ENCODE measurements around the gene NR4A2. TPM values are rescaled to one million over a fixed set of nuclear protein-coding genes. Genes with fewer than 3 reads are reported as not detected.

NR4A2 gene
- total and polyA plus RNA-seq, 2 donors (not counting 3 experiments of a cell fraction or from before 2014, with no cell fraction given): 1.0 to 1.9 TPM

DNA sequence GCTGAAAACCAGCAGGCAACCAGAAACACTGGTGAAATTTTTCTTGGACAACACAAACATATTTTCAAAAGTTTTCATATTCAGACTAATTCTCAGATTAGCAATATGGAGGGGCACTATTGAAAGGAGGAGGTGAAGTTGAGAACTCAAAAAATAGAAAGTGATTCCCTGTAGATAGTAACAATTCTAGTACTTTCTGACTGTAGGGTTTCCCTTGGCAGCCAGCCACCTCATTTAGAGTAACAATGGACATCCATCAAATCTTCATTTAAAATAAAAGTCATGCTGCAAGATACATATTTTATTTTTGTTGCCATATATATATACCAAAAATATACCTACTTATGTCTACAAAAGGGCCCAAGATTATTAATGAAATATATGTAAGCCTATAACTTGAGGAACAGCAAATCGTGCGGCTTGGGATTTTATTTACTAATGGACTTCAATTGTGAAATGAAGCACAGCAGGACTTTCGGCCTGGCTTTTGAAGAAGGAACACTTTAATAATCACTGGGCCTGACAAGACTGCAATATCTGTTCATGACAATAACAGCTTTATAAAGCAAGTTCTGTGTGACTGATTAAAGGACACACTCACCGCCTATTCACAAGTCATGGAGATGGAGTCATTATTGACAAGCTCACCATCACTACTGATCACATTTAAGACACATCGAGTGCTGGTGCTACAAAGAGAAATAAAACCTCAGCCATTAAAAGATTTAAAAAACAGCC is 6.8 kb upstream of the NR4A2 start:
- Histone ChIP-seq H3K9me3 (replicated peaks; ENCODE audit: control insufficient read depth, insufficient read depth, low read length) (no peaks in the 10 kb centered on the region), H3K4me2 (ENCODE audit: insufficient read depth, low read length) (no peak overlapping the region), H3K4me1 (ENCODE audit: control insufficient read depth, extremely low read depth, insufficient read depth, low read length) (peaks cover 18% of the 10 kb centered on the region), H3K9me1 (replicated peaks; ENCODE audit: control insufficient read depth, extremely low read depth, insufficient read depth, low read length) (no peaks in the 10 kb centered on the region), H2AFZ (ENCODE audit: low read depth, low read length) (no peak overlapping the region), H4K20me1 (replicated peaks; ENCODE audit: control insufficient read depth, extremely low read depth, insufficient read depth, low read length) (no peaks in the 10 kb centered on the region), H3K9ac (replicated peaks; ENCODE audit: extremely low read depth, insufficient read depth, low read length) (no peak overlapping the region), H3K79me2 (ENCODE audit: control insufficient read depth, insufficient read depth, low read length) (no peaks in the 10 kb centered on the region), H3K4me3 (replicated peaks in 1 of 3; ENCODE audit: insufficient read depth in 1 of 3, low read depth in 1 of 3, low read length in 3 of 3) (no peak overlapping the region), H3K27me3 (ENCODE audit: control insufficient read depth in 2 of 2, insufficient read depth in 2 of 2, low read length in 2 of 2) (no peaks in the 10 kb centered on the region), H3K36me3 (ENCODE audit: control insufficient read depth in 2 of 2, extremely low read depth in 1 of 2, insufficient read depth in 2 of 2, low read length in 2 of 2) (no peaks in the 10 kb centered on the region), H3K27ac (ENCODE audit: insufficient read depth, low read depth, low read length) (no peak overlapping the region)
- POLR2A ChIA-PET: no interaction called here
- CTCF ChIA-PET: no interaction called here
- DNase-seq (ENCODE audit: low read depth, low spot score): no peak
- dilution Hi-C loops (cut with MboI; ENCODE audit: extremely low pct_ligation_motif_present, low sequenced_read_pairs): no loop called here
- FAIRE-seq: no peak
- no TSS peak for BruUV-seq (replicated peaks)
- intact Hi-C loops (cut with micrococcal nuclease): loop anchor here (10.0 kb wide), 1 partner anchor 126 kb away; no protein-coding TSS in a partner anchor
- no peak for TF ChIP-seq JUN (IDR thresholded peaks at IDR 0.05; ENCODE audit: borderline replicate concordance, insufficient read depth, insufficient read length, low read depth)
- TF ChIP-seq, protein P1, sequence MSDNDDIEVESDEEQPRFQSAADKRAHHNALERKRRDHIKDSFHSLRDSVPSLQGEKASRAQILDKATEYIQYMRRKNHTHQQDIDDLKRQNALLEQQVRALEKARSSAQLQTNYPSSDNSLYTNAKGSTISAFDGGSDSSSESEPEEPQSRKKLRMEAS (IDR thresholded peaks at IDR 0.05; ENCODE audit: insufficient read depth, insufficient read length): no peak
- no peak for TF ChIP-seq FOS (IDR thresholded peaks at IDR 0.05; ENCODE audit: borderline replicate concordance, insufficient read depth, low read length)
- TF ChIP-seq, protein P2, sequence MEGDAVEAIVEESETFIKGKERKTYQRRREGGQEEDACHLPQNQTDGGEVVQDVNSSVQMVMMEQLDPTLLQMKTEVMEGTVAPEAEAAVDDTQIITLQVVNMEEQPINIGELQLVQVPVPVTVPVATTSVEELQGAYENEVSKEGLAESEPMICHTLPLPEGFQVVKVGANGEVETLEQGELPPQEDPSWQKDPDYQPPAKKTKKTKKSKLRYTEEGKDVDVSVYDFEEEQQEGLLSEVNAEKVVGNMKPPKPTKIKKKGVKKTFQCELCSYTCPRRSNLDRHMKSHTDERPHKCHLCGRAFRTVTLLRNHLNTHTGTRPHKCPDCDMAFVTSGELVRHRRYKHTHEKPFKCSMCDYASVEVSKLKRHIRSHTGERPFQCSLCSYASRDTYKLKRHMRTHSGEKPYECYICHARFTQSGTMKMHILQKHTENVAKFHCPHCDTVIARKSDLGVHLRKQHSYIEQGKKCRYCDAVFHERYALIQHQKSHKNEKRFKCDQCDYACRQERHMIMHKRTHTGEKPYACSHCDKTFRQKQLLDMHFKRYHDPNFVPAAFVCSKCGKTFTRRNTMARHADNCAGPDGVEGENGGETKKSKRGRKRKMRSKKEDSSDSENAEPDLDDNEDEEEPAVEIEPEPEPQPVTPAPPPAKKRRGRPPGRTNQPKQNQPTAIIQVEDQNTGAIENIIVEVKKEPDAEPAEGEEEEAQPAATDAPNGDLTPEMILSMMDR (IDR thresholded peaks at IDR 0.05; ENCODE audit: extremely low read depth in 1 of 2, insufficient read depth in 1 of 2, low read depth in 1 of 2, low read length in 2 of 2): no peak
- no peak for TF ChIP-seq MYC (IDR thresholded peaks at IDR 0.05; ENCODE audit: low read depth, low read length)
- TF ChIP-seq POLR2A (IDR thresholded peaks at IDR 0.05; ENCODE audit: low read depth, low read length): no peak
- no peak for TF ChIP-seq EZH2 (IDR thresholded peaks at IDR 0.05; ENCODE audit: borderline replicate concordance, low read depth, low read length, severe bottlenecking)
- TF ChIP-seq POLR2AphosphoS5 (IDR thresholded peaks at IDR 0.05; ENCODE audit: insufficient read depth, low read depth, low read length): no peak
- no peak for TF ChIP-seq GATA2 (IDR thresholded peaks at IDR 0.05; ENCODE audit: insufficient read depth, insufficient read length, low read depth, low read length)

Data from endothelial cell of umbilical vein (primary cell).